MM.1S (cell line): Measurements from ENCODE around the gene ARGLU1.

Experiments
- EZH2 ChIP-seq: fragments of 300-600 bp; sonication (generic); optimal IDR thresholded peaks from 2 replicates; pipeline ENCODE3; 2017; ENCODE audit warnings: low read depth, mild to moderate bottlenecking, antibody characterized with exemption, low read length, mixed read lengths
- EZH2phosphoT487 ChIP-seq: fragments of 300-600 bp; sonication (generic); IDR thresholded peaks from 2 replicates; pipeline ENCODE4 v1.6.1; 2018; ENCODE audit warnings: antibody characterized with exemption, low read length
- TF ChIP-seq, protein P1 (sequence below): fragments of 300-600 bp; sonication (generic); IDR thresholded peaks from 2 replicates; pipeline ENCODE4 v1.5.1; 2016; ENCODE audit warnings: antibody characterized with exemption, low read length, mixed read lengths

DNA sequence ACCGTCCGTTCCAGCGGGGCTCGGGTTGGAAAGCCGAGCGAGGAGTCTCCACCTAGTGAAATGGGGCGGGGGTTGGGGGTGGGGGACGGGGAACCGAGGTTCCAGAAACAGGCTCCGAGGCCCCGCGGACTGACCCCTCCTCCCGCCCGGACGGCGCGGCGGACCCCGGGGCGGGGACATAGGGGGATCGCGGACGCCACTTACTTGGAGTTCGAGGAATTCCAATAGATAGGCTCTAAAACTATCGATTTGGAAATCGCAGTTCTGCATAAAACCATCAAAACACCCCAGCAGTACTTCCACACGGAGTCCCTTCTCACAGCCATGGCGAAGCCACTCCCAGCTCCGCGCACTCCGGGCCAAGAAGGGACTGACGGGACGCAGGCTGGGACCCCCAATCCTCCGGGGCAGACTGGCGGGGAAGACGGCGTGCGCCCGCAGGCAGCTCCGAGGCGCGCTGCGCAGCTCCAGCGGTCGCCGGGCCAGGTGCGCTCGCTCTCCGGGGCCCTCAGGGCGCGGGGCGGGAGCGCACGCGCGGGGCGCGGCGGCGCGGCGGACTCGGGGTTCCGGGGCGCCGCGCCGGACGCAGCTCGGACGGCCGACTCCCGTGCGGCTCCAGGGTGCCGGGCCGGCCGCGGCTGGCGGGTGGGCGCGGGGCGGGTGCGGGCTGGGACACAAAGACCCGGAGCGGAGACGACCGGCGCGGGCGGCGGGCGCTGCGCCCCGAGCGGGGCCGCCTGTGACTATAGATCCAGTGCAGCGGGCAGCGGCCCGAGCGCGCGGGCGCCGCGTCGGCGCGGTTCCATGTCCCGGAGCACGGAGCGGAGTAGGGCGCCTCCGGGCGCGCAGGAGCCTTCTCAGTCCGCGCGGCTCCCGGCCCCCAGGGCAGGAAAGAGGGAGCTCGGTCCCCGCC lies 33.0 kb downstream of the ARGLU1 start:
- TF ChIP-seq, protein P1, sequence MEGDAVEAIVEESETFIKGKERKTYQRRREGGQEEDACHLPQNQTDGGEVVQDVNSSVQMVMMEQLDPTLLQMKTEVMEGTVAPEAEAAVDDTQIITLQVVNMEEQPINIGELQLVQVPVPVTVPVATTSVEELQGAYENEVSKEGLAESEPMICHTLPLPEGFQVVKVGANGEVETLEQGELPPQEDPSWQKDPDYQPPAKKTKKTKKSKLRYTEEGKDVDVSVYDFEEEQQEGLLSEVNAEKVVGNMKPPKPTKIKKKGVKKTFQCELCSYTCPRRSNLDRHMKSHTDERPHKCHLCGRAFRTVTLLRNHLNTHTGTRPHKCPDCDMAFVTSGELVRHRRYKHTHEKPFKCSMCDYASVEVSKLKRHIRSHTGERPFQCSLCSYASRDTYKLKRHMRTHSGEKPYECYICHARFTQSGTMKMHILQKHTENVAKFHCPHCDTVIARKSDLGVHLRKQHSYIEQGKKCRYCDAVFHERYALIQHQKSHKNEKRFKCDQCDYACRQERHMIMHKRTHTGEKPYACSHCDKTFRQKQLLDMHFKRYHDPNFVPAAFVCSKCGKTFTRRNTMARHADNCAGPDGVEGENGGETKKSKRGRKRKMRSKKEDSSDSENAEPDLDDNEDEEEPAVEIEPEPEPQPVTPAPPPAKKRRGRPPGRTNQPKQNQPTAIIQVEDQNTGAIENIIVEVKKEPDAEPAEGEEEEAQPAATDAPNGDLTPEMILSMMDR = no peak
- TF ChIP-seq EZH2phosphoT487 (no peak), EZH2 (no peak)
